Lung (tissue), 12 donors: ENCODE measurements around the gene MAPK8IP3. TPM values are rescaled to one million over a fixed set of nuclear protein-coding genes. Genes with fewer than 3 reads are reported as not detected.

Experiments
- ATAC-seq: fragments of 200-7000 bp; cut with Tn5 transposase; one replicate; pipeline ENCODE4 v1.9.1; 2020; ENCODE audit warnings: moderate number of reproducible peaks; ENCODE audit not compliant: insufficient read depth, low FRiP score
- DNase-seq, 3 donors: peaks; one replicate each; pipeline ENCODE4 v3.0.0-alpha.2; 2013 to 2017
- H3K27ac ChIP-seq, 2 donors: one replicate each; pipeline ENCODE4 v1.5.1; 2013; ENCODE audit warnings: mild to moderate bottlenecking in 2 of 2, moderate library complexity in 2 of 2, control low read depth in 1 of 2, inconsistent platforms in 1 of 2, low read depth in 1 of 2, low read length in 1 of 2
- H3K27me3 ChIP-seq, 3 donors: one replicate each; pipeline ENCODE4 v1.5.1; 2013; ENCODE audit warnings: low read length in 2 of 3; ENCODE audit not compliant: control insufficient read depth in 3 of 3, insufficient read depth in 3 of 3
- H3K36me3 ChIP-seq, 4 donors: one replicate each; pipeline ENCODE4 v1.5.1; 2013; ENCODE audit warnings: low read length in 4 of 4, mild to moderate bottlenecking in 1 of 4, moderate library complexity in 1 of 4; ENCODE audit not compliant: control insufficient read depth in 4 of 4, insufficient read depth in 4 of 4
- H3K4me1 ChIP-seq, 5 donors: one replicate each; pipeline ENCODE4 v1.5.1; 2013; ENCODE audit warnings: low read length in 5 of 5, mild to moderate bottlenecking in 2 of 5, moderate library complexity in 1 of 5; ENCODE audit not compliant: control insufficient read depth in 5 of 5, insufficient read depth in 5 of 5
- H3K4me3 ChIP-seq: one replicate; pipeline ENCODE4 v1.5.1; 2013; ENCODE audit warnings: mild to moderate bottlenecking, control low read depth, moderate library complexity
- H3K9ac ChIP-seq, 2 donors: one replicate each; pipeline ENCODE4 v1.5.1; 2013; ENCODE audit warnings: low read length in 2 of 2, control low read depth in 1 of 2; ENCODE audit not compliant: insufficient read depth in 1 of 2
- H3K9me3 ChIP-seq, 4 donors: one replicate each; pipeline ENCODE4 v1.5.1; 2013; ENCODE audit warnings: low read length in 3 of 4, mild to moderate bottlenecking in 1 of 4, moderate library complexity in 1 of 4; ENCODE audit not compliant: control insufficient read depth in 4 of 4, insufficient read depth in 3 of 4
- CTCF ChIP-seq: IDR thresholded peaks from 2 replicates; pipeline ENCODE4 v1.5.1; 2012; ENCODE audit warnings: mild to moderate bottlenecking; ENCODE audit errors: control extremely low read depth, extremely low read depth
- WGBS, 2 donors: extraction: QIAGEN DNeasy Blood & Tissue Kit; methylation state at CpG; one replicate each; pipeline ENCODE4 v1.1.7; 2013; 5-methylcytosine and 5-hydroxymethylcytosine counted together
- polyA plus RNA-seq, 2 donors: library from polyadenylated mRNA; stranded (reverse); fragments of 200-250 nt; gene quantifications; one replicate each; pipeline ENCODE4 v1.2.1, GENCODE V29; 2013
- total RNA-seq, 2 donors: library from RNA; depleted of rRNA in 1 of 2; stranded (reverse); fragments of >200 nt in 1 of 2; gene quantifications; one replicate each; pipeline ENCODE4 v1.2.1, GENCODE V29; 2014 to 2021
- donor health status: control.
- donor health status: control.
- donor health status: Bipolar disorder and iron deficiency.
- donor health status: healthy.
- donor health status: DM: yes; HTN: yes; CAD: no.

Gene MAPK8IP3
- total and polyA plus RNA-seq, 4 donors, result 40.3 to 76.7 (median 63.6) TPM

DNA sequence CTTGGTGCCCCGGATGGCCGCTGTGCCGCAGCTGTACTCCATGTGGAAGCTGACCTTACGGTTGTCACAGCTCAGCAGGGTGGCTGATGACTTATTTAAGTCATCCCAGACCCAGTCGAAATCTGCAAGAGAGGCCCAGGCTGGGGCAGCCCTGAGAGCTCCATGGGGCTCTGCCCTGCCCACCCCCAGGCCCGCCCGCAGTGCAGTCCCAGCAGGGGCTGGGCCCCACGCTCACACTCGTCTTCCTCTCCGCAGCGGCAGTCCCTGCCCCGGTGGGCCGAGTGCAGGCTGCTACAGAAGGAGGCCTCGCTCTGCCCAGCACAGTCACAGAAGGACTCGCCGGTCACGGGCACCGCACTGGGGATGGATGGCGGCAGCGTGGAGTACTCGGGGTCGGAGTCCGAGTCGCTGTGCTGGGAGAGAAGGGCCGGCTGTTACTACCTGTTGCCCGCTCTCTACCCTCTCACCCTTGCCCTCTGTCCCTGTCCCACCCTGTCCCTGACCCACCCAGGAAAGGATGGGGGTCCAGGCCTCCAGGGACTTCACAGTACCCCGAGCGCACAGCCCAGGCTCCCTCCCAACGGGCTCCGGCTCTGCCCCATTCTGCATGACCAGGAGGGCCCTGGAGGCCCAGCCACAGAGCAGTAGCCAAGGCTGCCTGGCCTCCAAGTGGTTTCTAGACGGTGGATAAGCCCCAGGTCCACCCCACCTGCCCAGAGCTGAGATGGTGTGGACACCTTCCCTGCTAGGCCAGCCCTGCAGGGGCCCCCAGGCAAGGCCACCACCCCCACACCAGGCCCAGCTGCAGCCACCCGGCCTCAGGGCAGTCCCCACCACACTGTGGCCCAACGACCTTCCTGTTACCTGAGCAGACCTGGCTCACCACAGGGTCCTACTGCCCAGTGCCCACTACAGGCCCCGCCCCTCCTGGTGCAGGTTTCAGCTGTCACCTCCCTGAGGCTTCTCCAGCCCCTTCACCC, 72.5 kb downstream of the MAPK8IP3 start:
- Histone ChIP-seq H3K27ac (no peak overlapping the region), H3K9me3 (no peaks in the 10 kb centered on the region), H3K4me3 (no peak overlapping the region), H3K36me3 (peaks cover 4 to 41% (median 13%) of the 10 kb centered on the region in 4 donors), H3K9ac (no peak overlapping the region), H3K4me1 (peaks cover 0 to 22% (median 3%) of the 10 kb centered on the region in 5 donors), H3K27me3 (no peaks in the 10 kb centered on the region)
- DNase-seq, result no peak
- no peak for TF ChIP-seq CTCF
- ATAC-seq, result no peak
- WGBS, 2 donors, result 88 to 89% methylated on average over 31 to 34 of the region's 34 CpGs

DNA sequence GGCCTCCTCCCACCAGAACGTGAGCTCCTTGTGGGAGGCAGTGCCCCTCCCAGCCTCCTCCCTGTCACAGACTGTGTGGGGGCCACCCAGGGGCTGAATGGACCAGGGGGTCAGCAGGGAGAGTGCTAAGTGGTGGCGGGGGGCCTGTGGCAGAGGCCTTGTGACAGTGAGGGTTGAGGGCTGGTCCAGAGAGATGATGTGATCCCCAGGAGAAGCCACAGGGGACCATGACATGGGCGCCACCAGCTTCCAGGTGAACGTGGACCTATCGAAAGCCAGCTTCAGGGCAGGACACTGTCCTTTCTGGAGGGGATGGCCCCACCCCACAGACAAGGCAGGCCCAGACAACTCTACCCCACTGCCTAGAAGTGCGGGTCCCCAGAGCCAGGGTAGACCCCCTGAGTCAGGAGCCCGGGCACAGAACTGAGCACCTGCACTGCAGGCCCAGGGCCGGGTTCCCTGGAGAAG, 73.3 kb downstream of the MAPK8IP3 start:
- no peak overlapping the region for H3K9ac ChIP-seq
- TF ChIP-seq CTCF, result no peak

DNA sequence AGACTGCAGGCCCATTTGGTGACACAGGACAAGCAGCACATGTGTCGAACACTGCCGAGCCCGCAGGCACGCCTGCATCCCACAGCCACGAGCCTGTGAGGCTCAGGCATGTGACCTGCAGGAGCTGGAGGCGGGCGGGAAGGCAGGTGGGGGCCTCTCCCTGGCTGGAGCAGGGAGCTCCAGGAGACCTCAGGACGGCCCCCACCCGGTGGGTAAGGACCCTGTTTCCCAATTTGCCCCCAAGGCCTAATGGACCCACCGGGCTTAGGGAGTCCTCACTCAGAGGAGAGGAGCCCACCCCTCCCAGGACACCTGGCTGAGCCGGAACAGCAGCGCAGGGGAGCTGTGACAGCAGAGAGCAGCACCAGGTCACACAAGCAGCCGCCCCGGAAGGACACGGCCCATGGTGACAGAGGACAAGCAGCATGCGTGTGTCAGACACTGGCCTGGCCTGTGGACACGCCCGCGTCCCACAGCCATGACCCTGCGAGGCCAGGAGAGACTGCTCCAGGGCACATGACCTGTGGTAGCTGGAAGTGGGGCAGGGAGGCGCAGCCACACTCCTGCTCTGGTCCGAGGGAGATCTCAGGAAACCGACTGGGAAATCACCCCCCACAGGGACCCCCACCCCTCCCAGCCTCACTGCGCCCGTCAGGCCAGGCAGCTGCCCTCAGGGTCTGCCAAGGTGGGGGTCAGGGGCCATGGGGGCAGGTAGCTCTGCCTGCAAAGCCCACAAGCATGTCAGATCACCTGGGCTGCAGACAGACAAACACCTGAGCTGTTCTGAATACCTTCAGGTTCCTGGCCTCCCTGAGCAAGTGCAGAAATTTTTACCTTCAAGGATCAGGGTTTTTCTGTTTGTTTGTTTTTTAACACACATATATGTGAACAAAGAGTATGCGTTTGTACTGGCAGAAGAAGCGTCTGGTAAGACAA, 74.0 kb downstream of the MAPK8IP3 start:
- no peak overlapping the region for H3K27ac ChIP-seq
- DNase-seq, result no peak
- no peak overlapping the region for H3K4me3 ChIP-seq
- no peak for TF ChIP-seq CTCF
- no peaks in the 10 kb centered on the region for H3K9me3 ChIP-seq
- no peak overlapping the region for H3K9ac ChIP-seq
- H3K27me3 ChIP-seq, result no peaks in the 10 kb centered on the region
- ATAC-seq, result no peak
- WGBS, 2 donors, result 84 to 87% methylated on average over 27 of the region's 27 CpGs
- H3K36me3 ChIP-seq, result peaks cover 4 to 41% (median 13%) of the 10 kb centered on the region in 4 donors
- H3K4me1 ChIP-seq, result peaks cover 0 to 14% (median 6%) of the 10 kb centered on the region in 5 donors

More for the DNA sequence above, 73.3 kb downstream of the MAPK8IP3 start:
- Histone ChIP-seq H3K4me1 (peaks cover 0 to 19% (median 6%) of the 10 kb centered on the region in 5 donors), H3K27ac (no peak overlapping the region), H3K27me3 (no peaks in the 10 kb centered on the region), H3K4me3 (no peak overlapping the region), H3K9me3 (no peaks in the 10 kb centered on the region), H3K36me3 (peaks cover 4 to 41% (median 13%) of the 10 kb centered on the region in 4 donors)
- ATAC-seq (no peak), DNase-seq (no peak)
- 86 to 88% methylated on average over 8 of the region's 8 CpGs for WGBS, 2 donors
